Stimulated activated CD4-positive, alpha-beta T cell treated with anti-CD3 and anti-CD28 coated beads, Interleukin-1b, Interleukin-23, amount 100 ng/mL, for 48 hours (primary cell): ENCODE results near the gene CTNNA3.

Experiments used
- DNase-seq: peaks from one replicate; pipeline ENCODE4 v3.0.0-alpha.2; 2020

The CTNNA3 gene

DNA sequence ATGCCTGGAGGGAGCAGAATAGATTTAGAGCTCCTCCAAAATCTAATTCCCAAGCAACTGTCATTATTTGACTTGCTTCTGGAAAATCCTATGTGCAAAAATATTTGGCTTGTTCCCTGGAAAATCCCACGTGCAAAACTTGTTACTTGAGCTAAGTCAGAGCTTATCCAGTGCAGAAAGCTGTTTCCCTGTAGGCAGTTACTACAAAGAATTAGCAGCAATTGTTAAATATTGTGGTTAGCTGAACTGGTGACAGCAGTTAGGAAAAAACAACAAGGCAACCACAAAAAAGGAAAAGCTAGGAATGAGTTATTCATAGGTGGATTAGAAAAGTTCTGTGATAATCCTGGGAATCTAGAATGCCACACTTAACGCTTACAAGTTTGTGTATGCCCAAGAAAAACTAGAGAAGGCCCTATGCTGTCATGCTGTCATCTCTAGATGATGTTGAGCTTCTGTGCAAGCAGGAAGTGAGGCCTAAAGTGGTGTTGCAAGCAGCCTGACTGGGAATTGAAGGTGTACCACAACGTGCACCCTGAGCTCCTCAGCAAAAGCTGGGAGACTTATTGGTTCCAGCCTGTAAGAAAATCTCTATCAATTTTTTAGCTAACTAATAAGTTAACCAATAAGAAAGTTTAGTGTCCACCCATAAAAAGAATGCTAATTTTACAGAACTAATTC is 1508.8 kb downstream of the CTNNA3 start:
- DNase-seq = no peak

DNA sequence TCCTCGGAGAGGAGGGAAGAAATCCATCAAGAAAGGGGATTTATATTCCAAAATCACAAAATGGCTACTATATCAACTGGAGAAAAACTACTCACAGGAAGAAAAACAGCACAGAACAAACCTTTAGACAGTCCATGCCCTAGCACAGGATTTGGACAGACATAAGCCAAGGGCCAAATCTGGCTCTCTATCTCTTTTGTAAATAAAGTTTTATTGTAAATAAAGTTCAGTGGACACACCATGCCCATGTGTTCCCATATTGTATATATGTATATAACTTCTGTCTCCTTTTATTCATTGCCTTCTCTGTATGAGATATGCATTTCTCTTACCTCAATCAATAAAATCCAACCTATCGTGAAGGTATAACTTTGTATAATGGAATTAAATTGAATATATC is 1513.0 kb downstream of the CTNNA3 start:
- no peak for DNase-seq

DNA sequence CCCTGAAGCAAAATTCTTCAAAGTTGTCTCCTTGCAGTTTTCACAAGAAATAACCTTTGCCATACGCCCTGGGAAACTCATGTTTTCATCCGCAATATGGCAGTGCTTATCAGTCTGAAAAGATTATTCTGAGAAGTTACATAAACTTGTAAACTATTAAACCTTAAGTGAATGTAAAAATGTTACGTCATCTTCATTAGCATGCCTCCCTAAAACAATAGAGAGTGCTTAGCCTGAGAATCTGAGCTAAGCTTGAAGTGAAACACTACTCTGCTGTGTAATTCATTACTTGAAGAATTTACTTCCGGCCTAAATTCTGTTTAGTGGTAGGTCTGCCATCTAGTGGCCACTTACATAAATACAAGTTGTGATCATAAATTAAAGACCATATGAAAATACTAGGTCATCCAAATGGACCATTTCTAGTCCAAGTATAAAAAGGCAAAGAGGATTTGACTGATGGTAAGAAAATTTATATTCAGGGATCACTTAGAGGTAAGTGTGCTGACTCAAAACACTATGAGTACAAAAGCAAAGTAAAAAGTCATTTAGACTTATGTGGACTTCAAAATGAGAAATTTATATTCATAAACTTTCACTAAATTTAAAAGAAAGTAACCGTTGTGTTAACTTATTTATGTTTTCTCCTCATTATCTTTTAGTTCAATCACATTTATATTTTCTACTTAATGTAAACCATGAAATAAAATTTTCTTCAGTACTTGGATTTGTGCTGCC is 1515.2 kb downstream of the CTNNA3 start:
- DNase-seq = no peak

GRCh38 chr10:66180021-66180420 is 1516.0 kb downstream of the CTNNA3 start:
- no peak for DNase-seq

- no peak for DNase-seq
Observed at GRCh38 chr10:66176772-66177171, 1519.2 kb downstream of the CTNNA3 start.

- no peak for DNase-seq
Observed at GRCh38 chr10:66167816-66168215, 1528.2 kb downstream of the CTNNA3 start.

DNA sequence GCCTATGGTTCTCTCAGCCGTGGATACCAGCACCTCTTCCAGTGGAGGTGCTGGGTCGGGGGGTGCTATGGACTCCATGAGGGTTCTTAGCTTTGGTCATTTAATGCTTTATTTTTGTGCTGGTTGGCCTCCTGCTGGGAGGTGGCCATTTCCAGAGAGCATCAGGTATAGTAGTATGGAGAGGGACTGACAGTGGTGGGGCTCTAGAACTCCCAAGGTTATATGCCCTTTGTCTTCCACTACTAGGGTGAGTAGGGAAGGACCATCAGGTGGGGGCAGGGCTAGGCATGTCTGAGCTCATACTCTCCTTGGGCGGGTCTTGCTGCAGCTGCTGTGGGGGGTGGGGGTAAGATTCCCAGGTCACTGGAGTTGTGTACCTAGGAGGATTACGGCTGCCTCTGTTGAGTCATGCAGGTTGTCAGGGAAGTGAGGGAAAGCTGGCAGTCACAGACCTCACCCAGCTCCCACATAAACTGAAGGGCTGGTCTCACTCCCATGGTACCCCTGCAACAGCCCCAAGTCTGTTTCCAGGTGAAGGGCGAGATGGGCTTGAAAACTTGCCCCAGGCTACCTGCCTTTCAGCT is 1533.3 kb downstream of the CTNNA3 start:
- no peak for DNase-seq

DNA sequence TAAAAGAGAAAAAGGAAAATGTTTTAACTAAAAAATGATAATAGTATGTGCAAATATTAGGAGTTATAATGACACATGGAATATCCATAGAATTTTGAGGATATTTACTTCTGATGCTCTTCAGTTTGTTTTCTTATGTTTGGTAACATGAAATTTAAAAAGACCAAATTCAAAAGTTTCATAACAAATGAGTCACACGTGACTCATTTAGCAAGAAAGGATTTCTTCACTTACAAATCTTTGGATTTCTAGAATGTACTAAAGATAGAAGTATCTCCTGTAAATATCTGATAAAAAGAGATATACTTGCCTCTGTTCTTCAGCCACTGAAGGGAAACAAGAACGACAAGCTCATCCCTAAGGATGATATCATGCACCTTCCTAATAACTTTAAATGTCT is 1544.6 kb downstream of the CTNNA3 start:
- DNase-seq = no peak

- DNase-seq = no peak
Observed at GRCh38 chr10:66148312-66148711, 1547.7 kb downstream of the CTNNA3 start.

GRCh38 chr10:66144016-66144415 is 1552.0 kb downstream of the CTNNA3 start:
- DNase-seq = no peak

DNA sequence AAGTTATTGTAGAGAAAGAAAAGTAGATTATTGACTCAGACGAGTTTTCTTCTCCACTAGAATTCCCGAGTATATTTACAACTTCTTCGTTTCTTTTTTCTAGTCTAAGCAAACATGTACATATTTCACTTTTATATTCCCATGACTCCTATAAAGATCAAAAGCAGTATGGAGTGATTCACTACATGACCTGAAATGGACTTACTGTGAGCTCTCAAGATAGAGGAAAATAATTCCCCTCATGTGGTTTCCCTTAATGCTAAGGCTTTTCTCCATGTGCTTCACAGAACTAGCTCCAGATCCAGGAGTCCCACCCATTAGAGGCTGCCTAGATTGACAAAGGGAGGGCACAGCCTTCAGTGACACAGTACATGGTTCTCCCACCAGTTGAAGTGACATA is 1593.2 kb downstream of the CTNNA3 start:
- DNase-seq = no peak

DNA sequence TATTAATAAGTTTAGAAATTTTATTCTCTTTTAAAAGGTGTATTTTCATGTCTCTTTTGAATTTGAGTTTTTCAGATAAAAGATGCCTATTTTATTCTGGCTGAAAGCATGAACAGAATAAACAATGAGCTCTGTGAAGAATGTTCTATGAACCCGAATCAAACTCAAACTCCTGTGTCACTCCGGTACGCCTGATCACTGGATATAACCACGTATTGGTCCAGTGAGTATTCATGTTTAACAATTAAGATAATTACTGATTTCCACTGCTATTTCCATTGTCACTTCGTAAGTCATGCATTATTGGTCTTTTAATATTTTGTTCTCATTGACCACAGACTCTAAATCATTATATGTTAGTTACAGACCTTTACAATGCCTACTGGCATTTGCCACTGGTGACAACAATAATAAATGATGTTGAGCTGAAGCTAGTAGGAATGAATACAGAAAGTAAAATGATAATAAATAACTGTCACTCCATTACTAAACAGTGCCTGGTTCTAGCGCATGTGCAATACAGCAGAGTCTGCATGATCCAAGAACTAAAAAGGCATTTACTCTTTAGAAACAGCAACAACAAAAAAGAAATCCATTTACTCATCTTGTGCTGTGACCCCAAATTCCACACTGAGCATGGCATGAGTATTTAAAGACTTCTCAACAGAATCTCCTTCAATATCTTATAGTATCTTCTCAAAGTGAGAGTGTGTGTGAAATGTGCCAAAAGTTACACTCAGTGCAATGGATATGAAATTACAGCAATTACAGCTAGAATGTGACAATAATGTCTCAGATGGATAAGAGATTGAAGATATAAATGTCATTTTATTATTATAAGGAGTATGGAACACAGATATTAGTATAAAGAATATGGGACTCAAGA is 1597.2 kb downstream of the CTNNA3 start:
- DNase-seq = no peak

DNA sequence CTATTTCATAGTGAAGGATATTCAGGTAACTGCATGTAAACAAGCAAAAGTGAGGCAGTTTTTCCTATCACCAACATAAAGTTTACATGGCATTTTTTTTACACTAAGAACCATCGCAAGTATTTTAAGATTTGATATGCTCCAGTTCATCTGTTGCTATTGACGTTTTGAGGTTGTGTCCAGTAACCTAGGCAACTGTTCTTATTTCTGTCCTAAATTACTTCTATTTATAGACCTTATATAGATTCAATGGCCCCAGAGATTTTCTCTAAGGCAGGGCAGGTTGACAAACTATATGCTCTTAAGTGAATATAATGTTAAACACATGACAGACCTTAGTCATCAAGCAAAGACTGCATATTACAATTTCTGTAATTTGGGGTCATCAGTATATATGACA is 1600.4 kb downstream of the CTNNA3 start:
- no peak for DNase-seq

DNA sequence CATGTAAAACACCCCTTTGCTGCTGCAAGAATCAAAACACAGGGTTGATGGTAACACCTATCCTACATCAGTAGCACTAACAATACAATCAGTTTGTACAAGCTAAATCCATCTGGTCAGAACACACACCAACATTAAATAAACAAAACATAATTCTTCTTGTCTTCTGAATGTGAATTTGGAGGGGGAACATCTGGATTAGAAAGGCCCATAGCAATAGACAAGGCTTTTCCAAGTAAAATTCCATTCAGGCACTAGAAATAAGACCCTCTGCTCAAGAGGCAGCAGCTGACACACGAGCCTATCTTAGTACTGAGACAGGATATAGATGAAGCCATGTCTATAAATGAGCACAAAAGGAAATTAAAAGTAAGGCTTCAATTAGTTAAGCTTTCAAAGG is 1610.1 kb downstream of the CTNNA3 start:
- no peak for DNase-seq

DNA sequence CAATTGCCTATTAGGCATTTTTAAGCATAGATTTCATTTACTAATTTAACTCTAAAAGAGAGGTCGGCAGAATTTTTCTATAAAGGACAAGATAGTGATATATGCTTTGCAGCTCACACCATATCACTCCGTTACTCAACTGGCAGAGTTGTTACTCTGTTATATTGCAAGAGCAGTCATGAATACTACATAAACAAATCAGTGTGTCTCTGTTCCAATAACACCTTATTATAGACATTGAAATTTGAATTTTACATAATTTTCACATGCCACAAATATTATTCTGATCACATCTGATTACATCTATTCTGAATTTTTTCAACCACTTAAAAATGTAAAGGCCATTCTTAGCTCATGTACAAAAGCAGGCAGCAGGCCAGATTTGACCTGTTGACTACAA is 1624.1 kb downstream of the CTNNA3 start:
- DNase-seq = no peak

DNA sequence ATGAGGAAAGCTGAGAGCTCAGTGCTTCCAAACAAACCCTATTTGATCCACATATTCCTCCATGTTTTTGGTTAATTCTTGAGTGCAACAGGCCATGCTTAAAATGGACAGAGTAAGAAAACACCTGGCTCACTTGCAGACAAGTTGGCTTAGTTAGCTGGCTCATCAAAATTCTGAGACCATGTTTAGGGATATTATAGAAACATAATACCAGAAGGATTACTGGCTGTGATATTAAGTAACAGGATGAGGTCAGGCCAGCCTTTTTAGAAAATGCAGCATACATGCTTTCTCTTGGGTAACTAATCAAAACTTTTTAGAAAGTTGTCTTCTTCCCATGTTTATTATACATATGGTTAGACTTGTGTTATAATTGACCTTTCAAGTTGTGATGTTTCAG is 1637.4 kb downstream of the CTNNA3 start:
- no peak for DNase-seq

- no peak for DNase-seq
Observed at GRCh38 chr10:66049335-66049734, 1646.7 kb downstream of the CTNNA3 start.

- no peak for DNase-seq
Observed at GRCh38 chr10:66045859-66046258, 1650.1 kb downstream of the CTNNA3 start.

DNA sequence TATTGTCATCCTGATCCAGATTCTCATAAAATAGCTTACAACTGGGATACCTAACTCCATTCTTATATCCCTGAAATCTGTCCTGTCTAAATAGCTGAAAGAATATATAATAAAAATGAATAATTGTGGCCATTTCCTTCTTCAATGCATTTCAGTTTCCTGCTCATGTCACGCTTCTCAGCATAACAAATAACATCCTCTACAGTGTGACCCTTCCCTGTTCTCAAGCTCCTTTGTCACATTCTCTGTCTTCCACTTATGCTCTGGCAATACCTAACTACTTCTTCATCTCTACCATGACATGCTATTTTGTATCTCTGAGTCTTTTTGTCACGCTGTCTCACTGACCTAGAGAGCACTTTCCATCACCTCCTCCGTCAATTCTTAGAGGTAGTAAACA is 1654.2 kb downstream of the CTNNA3 start:
- DNase-seq = no peak

DNA sequence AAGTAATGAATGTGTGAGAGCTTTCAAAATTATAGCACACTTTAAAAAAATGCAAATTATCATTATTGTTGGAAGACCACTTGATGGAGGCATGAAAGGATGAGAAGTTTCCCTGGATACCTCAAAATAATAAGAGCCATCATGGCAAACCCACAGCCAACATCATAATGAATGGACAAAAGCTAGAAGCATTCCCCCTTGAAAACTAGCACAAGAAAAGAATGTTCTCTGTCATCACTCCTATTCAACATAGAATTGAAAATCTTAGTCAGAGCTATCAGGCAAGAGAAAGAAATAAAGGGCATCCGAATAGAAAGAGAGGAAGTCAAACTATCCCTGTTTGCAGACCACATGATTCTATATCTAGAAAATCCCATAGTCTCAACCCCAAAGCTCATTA is 1657.4 kb downstream of the CTNNA3 start:
- no peak for DNase-seq

GRCh38 chr10:66026321-66026720 is 1669.7 kb downstream of the CTNNA3 start:
- DNase-seq = no peak

DNA sequence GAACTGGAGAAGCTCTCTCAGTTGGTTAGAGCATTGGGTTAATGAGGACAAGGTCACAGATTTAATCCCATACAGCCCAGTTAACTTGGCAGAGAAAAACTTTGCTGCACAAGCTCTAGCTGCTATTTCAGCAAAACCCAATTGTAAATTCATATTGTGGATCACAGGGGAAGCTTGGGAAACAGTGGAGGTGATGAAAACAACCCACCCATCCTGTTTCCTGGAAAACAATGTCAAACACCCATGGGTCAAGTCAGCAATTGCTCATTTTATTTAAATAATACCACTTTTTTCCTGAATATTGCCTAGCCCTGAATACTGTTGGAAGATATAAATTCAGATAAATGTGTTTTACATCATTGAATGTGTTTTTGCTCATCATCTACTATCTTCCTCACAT is 1670.8 kb downstream of the CTNNA3 start:
- no peak for DNase-seq

DNA sequence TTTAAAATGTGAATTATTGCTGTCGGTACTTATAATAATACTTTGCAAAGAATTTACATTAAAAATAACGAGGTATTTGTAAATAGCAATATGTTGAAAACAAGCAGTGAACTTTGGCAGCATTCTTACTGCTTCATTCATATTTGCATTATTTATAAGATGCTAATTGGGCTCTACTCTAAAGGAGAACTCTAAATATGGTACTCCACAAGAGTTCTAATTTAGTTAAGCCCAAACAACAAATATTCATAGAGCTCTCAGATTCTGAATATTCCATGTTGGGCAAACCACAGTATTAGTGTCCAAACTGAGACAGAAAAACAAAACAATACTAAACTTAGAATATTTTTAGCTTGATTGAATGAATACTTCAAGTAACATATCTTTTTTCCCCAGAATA is 1674.6 kb downstream of the CTNNA3 start:
- no peak for DNase-seq
